K562 (cell line): ENCODE data around the gene DYNLT2. TPM values are rescaled to one million over a fixed set of nuclear protein-coding genes. Genes with fewer than 3 reads are reported as not detected.
A peak's percentile ranks its signal among the peaks of the same experiment; 100 is the strongest.

ENCODE experiments used
- ARNT ChIP-seq, 2 experiments: fragments of 450-650 bp; IDR thresholded peaks; 2 replicates each; pipeline ENCODE4 v1.6.1; 2016; ENCODE audit warnings: mild to moderate bottlenecking in 1 of 2
- BRF1 ChIP-seq: IDR thresholded peaks from 3 replicates; pipeline ENCODE4 v1.6.1; 2011; ENCODE audit warnings: borderline replicate concordance, mild to moderate bottlenecking; ENCODE audit not compliant: insufficient read length; ENCODE audit errors: extremely low read depth
- CSDE1 ChIP-seq, 2 experiments: fragments of 450-650 bp; IDR thresholded peaks; 2 replicates each; pipeline ENCODE4 v1.6.1; 2016; ENCODE audit warnings: mild to moderate bottlenecking in 1 of 2
- EHMT2 ChIP-seq: fragments of 450-650 bp; IDR thresholded peaks from 2 replicates; pipeline ENCODE4 v1.6.1; 2018; ENCODE audit warnings: antibody characterized with exemption
- GTF3C2 ChIP-seq: IDR thresholded peaks from 3 replicates; pipeline ENCODE4 v1.6.1; 2011; ENCODE audit warnings: borderline replicate concordance, mild to moderate bottlenecking, moderate library complexity; ENCODE audit not compliant: insufficient read length; ENCODE audit errors: extremely low read depth
- HMBOX1 ChIP-seq: sonication (generic); IDR thresholded peaks from 2 replicates; pipeline ENCODE4 v1.6.1; 2016
- HMG20B ChIP-seq: fragments of 250-450 bp; sonication (Bioruptor Pico); IDR thresholded peaks from 2 replicates; pipeline ENCODE4 v1.5.0; 2021; ENCODE audit warnings: mild to moderate bottlenecking
- IRF1 ChIP-seq: sonication (generic); formaldehyde crosslinking; IDR thresholded peaks from 2 replicates; pipeline ENCODE4 v1.8.0; 2022; ENCODE audit warnings: missing genetic modification reagents, mild to moderate bottlenecking, borderline replicate concordance
- MCM3 ChIP-seq: fragments of 450-650 bp; IDR thresholded peaks from 2 replicates; pipeline ENCODE4 v1.6.1; 2016
- MLX ChIP-seq, 2 experiments: fragments of 450-650 bp in 1 of 2; sonication (generic) in 1 of 2; formaldehyde crosslinking; conservative IDR thresholded peaks; 2 replicates each; pipeline versions ENCODE4 v1.4.0 to v1.8.1; 2020 to 2022; ENCODE audit warnings: mild to moderate bottlenecking in 1 of 2, missing genetic modification reagents in 1 of 2
- NCOA4 ChIP-seq: fragments of 450-650 bp; IDR thresholded peaks from 2 replicates; pipeline ENCODE4 v1.6.1; 2018; ENCODE audit warnings: mild to moderate bottlenecking; ENCODE audit not compliant: partially characterized antibody
- SRSF7 ChIP-seq: fragments of 200-400 bp; formaldehyde crosslinking; optimal IDR thresholded peaks from 2 replicates; pipeline ENCODE3; 2017; ENCODE audit warnings: mild to moderate bottlenecking, low read depth, low read length
- SUPT5H ChIP-seq: fragments of 450-650 bp; IDR thresholded peaks from 2 replicates; pipeline ENCODE4 v1.6.1; 2016
- TARDBP ChIP-seq: fragments of 450-650 bp; IDR thresholded peaks from 2 replicates; pipeline ENCODE4 v1.6.1; 2016
- TRIM25 ChIP-seq: fragments of 450-650 bp; IDR thresholded peaks from 2 replicates; pipeline ENCODE4 v1.7.0; 2016; ENCODE audit warnings: borderline replicate concordance
- USF1 ChIP-seq: sonication (generic); formaldehyde crosslinking; IDR thresholded peaks from 2 replicates; pipeline ENCODE4 v1.9.0; 2022; ENCODE audit warnings: mild to moderate bottlenecking, missing genetic modification reagents
- ZC3H8 ChIP-seq: fragments of 450-650 bp; IDR thresholded peaks from 2 replicates; pipeline ENCODE4 v1.6.1; 2017
- ZFPM2 ChIP-seq: fragments of 250-450 bp; sonication (Bioruptor Pico); IDR thresholded peaks from 2 replicates; pipeline ENCODE4 v1.5.1; 2022; ENCODE audit warnings: mild to moderate bottlenecking
- ZNF12 ChIP-seq: sonication (generic); formaldehyde crosslinking; IDR thresholded peaks from 2 replicates; pipeline ENCODE4 v1.4.0; 2020; ENCODE audit warnings: mild to moderate bottlenecking, missing genetic modification reagents
- ZNF133 ChIP-seq: fragments of 250-450 bp; sonication (Bioruptor Pico); IDR thresholded peaks from 2 replicates; pipeline ENCODE4 v1.4.0; 2020; ENCODE audit warnings: mild to moderate bottlenecking
- ZNF354B ChIP-seq: fragments of 250-450 bp; sonication (Bioruptor Pico); IDR thresholded peaks from 2 replicates; pipeline ENCODE4 v1.4.0; 2020
- polyA plus RNA-seq, 8 experiments: library from polyadenylated mRNA; depleted of rRNA in 4 of 8; stranded (reverse) in 5 of 8; unstranded in 3 of 8; fragments of >200 nt; fragmentation: Nextera tagmentation in 2 of 8; fragmentation: Illumina TruSeq in 1 of 8; extraction: Ambion mirVana in 2 of 8; extraction: Trizol in 1 of 8; gene quantifications; 2 replicates each; pipeline versions ENCODE4 v1.2.1 to v1.2.3, GENCODE V29; 2011 to 2014; ENCODE audit warnings: inconsistent platforms in 1 of 8, missing spikeins in 1 of 8
- total RNA-seq, 7 experiments: library from RNA; depleted of rRNA in 6 of 7; stranded (reverse); fragments of >200 nt in 6 of 7; fragmentation: Illumina TruSeq in 2 of 7; extraction: Trizol in 2 of 7; gene quantifications; 2 replicates each; pipeline versions ENCODE4 v1.2.1 to v1.2.3, GENCODE V29; 2011 to 2021; ENCODE audit warnings: low replicate concordance in 1 of 7

The DYNLT2 gene
- total and polyA plus RNA-seq, 9 of the 15 experiments (the other 6 are each of a cell fraction or from before 2014, with no cell fraction given): 2.0 to 12.8 (median 6.3) TPM

GRCh38 chr6:169725125-169726048 lies 26.0 kb downstream of the DYNLT2 start (continued):
- TF ChIP-seq IRF1 (CRISPR knock-in tag): no peak
- no peak for TF ChIP-seq BRF1
- TF ChIP-seq MLX (CRISPR knock-in tag; conservative IDR thresholded peaks at IDR 0.05): no peak
- TF ChIP-seq HMG20B (CRISPR knock-in tag): no peak
- no peak for TF ChIP-seq SRSF7
- TF ChIP-seq TRIM25: no peak
- no peak for TF ChIP-seq ZNF354B (CRISPR knock-in tag)
- TF ChIP-seq MCM3: no peak
- TF ChIP-seq NCOA4: no peak
- TF ChIP-seq ZC3H8: no peak
- no peak for TF ChIP-seq ZFPM2 (CRISPR knock-in tag)
- no peak for TF ChIP-seq CSDE1 (IDR thresholded peaks at IDR 0.05)
- no peak for TF ChIP-seq USF1 (CRISPR knock-in tag)
- TF ChIP-seq HMBOX1: peak; percentile 66; the same call in 1 of the 2 replicates
- TF ChIP-seq EHMT2: peak; percentile 34; the same call in 1 of the 2 replicates
- no peak for TF ChIP-seq GTF3C2
- TF ChIP-seq ZNF133 (CRISPR knock-in tag): no peak
- TF ChIP-seq ARNT (IDR thresholded peaks at IDR 0.05): peak in 1 of 2 experiments; percentile 47; a peak in 1 of 4 replicates
- TF ChIP-seq TARDBP: no peak
- TF ChIP-seq SUPT5H: peak; percentile 58; the same call in 1 of the 2 replicates
- no peak for TF ChIP-seq ZNF12 (CRISPR knock-in tag)
